Jurkat, Clone E6-1 (cell line): ENCODE results near the gene SPRED2. TPM values are rescaled to one million over a fixed set of nuclear protein-coding genes. Genes with fewer than 3 reads are reported as not detected.

Experiments used
- DNase-seq: peaks from one replicate; pipeline ENCODE4 v3.0.0-alpha.2; 2011; ENCODE audit warnings: low read depth, low spot score
- H3K4me3 ChIP-seq: 2 replicates; pipeline ENCODE4 v1.5.1; 2011; ENCODE audit warnings: mild to moderate bottlenecking, low read length, control low read depth, moderate library complexity
- polyA plus RNA-seq: library from polyadenylated mRNA; unstranded; fragments of >200 nt; gene quantifications from one replicate; pipeline ENCODE4 v1.2.1, GENCODE V29; 2012; ENCODE audit warnings: missing spikeins; ENCODE audit not compliant: insufficient read length, insufficient read depth

SPRED2 gene
- 18.3 TPM for polyA plus RNA-seq

- peak; percentile 96 for DNase-seq
These were observed at the start of gene SPRED2 for GRCh38 chr2:65432227-65433190. TSS of gene SPRED2 (minus strand) at chr2:65432599. CDS start at chr2:65431987, 612 bp downstream.

GRCh38 chr2:65481961-65482360 is 49.6 kb upstream of the SPRED2 start:
- DNase-seq: no peak
- H3K4me3 ChIP-seq: no peak overlapping the region

More at GRCh38 chr2:65432227-65433190, at the start of gene SPRED2:
- peak within 1 kb of the TSS; percentile 81 for H3K4me3 ChIP-seq

GRCh38 chr2:65479524-65479923 is 47.1 kb upstream of the SPRED2 start:
- DNase-seq: no peak
- no peak overlapping the region for H3K4me3 ChIP-seq

GRCh38 chr2:65478498-65479135 is 46.2 kb upstream of the SPRED2 start:
- DNase-seq: no peak
- no peak overlapping the region for H3K4me3 ChIP-seq

GRCh38 chr2:65477590-65477989 is 45.2 kb upstream of the SPRED2 start:
- DNase-seq: no peak

GRCh38 chr2:65476778-65477177 is 44.4 kb upstream of the SPRED2 start:
- no peak for DNase-seq
- no peak overlapping the region for H3K4me3 ChIP-seq

More at GRCh38 chr2:65477590-65477989, 45.2 kb upstream of the SPRED2 start:
- no peak overlapping the region for H3K4me3 ChIP-seq

GRCh38 chr2:65475000-65475399 is 42.6 kb upstream of the SPRED2 start:
- no peak overlapping the region for H3K4me3 ChIP-seq
- DNase-seq: no peak

GRCh38 chr2:65473045-65473444 is 40.6 kb upstream of the SPRED2 start:
- DNase-seq: no peak

GRCh38 chr2:65471409-65471808 is 39.0 kb upstream of the SPRED2 start:
- H3K4me3 ChIP-seq: no peak overlapping the region
- DNase-seq: no peak

More at GRCh38 chr2:65473045-65473444, 40.6 kb upstream of the SPRED2 start:
- H3K4me3 ChIP-seq: no peak overlapping the region

- no peak overlapping the region for H3K4me3 ChIP-seq
- DNase-seq: peak; percentile 15
These were observed 34.2 kb upstream of the SPRED2 start for GRCh38 chr2:65466551-65466950.

GRCh38 chr2:65465857-65466256 is 33.5 kb upstream of the SPRED2 start:
- H3K4me3 ChIP-seq: no peak overlapping the region
- DNase-seq: no peak

- DNase-seq: no peak
- no peak overlapping the region for H3K4me3 ChIP-seq
These were observed 32.7 kb upstream of the SPRED2 start for GRCh38 chr2:65465124-65465523.

- no peak overlapping the region for H3K4me3 ChIP-seq
- no peak for DNase-seq
These were observed 32.2 kb upstream of the SPRED2 start for GRCh38 chr2:65464604-65465003.

- no peak for DNase-seq
- H3K4me3 ChIP-seq: no peak overlapping the region
These were observed 26.6 kb upstream of the SPRED2 start for GRCh38 chr2:65458999-65459398.

GRCh38 chr2:65456886-65457285 is 24.5 kb upstream of the SPRED2 start:
- H3K4me3 ChIP-seq: no peak overlapping the region
- no peak for DNase-seq

- no peak for DNase-seq
- no peak overlapping the region for H3K4me3 ChIP-seq
These were observed 23.7 kb upstream of the SPRED2 start for GRCh38 chr2:65456064-65456463.

- DNase-seq: no peak
- H3K4me3 ChIP-seq: no peak overlapping the region
These were observed 21.5 kb upstream of the SPRED2 start for GRCh38 chr2:65453916-65454315.

- no peak overlapping the region for H3K4me3 ChIP-seq
- DNase-seq: no peak
These were observed 19.9 kb upstream of the SPRED2 start for GRCh38 chr2:65452150-65452895.

- H3K4me3 ChIP-seq: no peak overlapping the region
- no peak for DNase-seq
These were observed 18.4 kb upstream of the SPRED2 start for GRCh38 chr2:65450810-65451209.
